Measurements from ENCODE around the gene MRPL43. TPM values are rescaled to one million over a fixed set of nuclear protein-coding genes. Genes with fewer than 3 reads are reported as not detected.

MRPL43 gene
- total RNA-seq, 6 experiments from 2014 or later: 101 to 120 (median 115) TPM

DNA sequence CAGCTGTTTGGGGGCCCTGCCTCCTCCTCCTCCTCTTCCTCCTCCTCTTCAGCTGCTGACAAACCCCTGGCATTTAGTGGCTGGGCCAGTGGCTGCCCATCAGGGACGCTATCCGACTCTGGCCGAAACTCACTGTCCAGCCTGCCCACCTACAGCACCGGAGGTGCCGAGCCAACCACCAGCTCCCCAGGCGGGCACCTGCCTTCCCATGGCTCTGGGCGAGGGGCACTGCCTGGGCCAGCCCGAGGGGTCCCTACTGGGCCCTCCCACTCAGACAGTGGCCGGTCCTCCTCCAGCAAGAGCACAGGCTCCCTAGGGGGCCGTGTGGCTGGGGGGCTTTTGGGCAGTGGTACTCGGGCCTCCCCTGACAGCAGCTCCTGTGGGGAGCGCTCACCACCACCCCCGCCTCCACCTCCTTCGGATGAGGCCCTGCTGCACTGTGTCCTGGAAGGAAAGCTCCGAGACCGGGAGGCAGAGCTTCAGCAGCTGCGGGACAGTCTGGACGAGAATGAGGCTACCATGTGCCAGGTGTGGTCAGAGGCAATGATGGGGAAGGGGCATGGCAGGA, 16.4 kb upstream of the MRPL43 start:
- Mint-ChIP-seq H3K27ac (no peak overlapping the region), H3K4me1 (ENCODE audit: low read depth) (peaks cover 21% of the 10 kb centered on the region), H3K9me3 (no peaks in the 10 kb centered on the region), H3K27me3 (ENCODE audit: insufficient read depth) (no peaks in the 10 kb centered on the region; the same call in none of the 2 replicates), H3K36me3 (ENCODE audit: low read depth) (peaks cover 6% of the 10 kb centered on the region; the same call in 1 of the 2 replicates), H3K4me3 (no peak overlapping the region)
- DNase-seq: no peak
- TF ChIP-seq, protein P1, sequence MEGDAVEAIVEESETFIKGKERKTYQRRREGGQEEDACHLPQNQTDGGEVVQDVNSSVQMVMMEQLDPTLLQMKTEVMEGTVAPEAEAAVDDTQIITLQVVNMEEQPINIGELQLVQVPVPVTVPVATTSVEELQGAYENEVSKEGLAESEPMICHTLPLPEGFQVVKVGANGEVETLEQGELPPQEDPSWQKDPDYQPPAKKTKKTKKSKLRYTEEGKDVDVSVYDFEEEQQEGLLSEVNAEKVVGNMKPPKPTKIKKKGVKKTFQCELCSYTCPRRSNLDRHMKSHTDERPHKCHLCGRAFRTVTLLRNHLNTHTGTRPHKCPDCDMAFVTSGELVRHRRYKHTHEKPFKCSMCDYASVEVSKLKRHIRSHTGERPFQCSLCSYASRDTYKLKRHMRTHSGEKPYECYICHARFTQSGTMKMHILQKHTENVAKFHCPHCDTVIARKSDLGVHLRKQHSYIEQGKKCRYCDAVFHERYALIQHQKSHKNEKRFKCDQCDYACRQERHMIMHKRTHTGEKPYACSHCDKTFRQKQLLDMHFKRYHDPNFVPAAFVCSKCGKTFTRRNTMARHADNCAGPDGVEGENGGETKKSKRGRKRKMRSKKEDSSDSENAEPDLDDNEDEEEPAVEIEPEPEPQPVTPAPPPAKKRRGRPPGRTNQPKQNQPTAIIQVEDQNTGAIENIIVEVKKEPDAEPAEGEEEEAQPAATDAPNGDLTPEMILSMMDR (IDR thresholded peaks at IDR 0.05): no peak

DNA sequence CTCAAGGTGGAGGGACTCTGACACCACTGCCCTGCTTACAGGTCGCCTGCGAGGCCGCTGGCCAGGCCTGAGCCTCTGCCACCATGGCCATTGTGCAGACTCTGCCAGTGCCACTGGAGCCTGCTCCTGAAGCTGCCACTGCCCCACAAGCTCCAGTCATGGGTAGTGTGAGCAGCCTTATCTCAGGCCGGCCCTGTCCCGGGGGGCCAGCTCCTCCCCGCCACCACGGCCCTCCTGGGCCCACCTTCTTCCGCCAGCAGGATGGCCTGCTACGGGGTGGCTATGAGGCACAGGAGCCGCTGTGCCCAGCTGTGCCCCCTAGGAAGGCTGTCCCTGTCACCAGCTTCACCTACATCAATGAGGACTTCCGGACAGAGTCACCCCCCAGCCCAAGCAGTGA, 15.2 kb upstream of the MRPL43 start:
- Mint-ChIP-seq H3K4me1 (ENCODE audit: low read depth) (peaks cover 20% of the 10 kb centered on the region), H3K36me3 (ENCODE audit: low read depth) (peaks cover 6% of the 10 kb centered on the region; the same call in 1 of the 2 replicates), H3K4me3 (no peak overlapping the region), H3K27me3 (ENCODE audit: insufficient read depth) (no peaks in the 10 kb centered on the region; the same call in none of the 2 replicates), H3K27ac (peak overlapping the region; percentile 95), H3K9me3 (no peaks in the 10 kb centered on the region)
- TF ChIP-seq, protein P1 (IDR thresholded peaks at IDR 0.05): no peak
- DNase-seq: no peak

DNA sequence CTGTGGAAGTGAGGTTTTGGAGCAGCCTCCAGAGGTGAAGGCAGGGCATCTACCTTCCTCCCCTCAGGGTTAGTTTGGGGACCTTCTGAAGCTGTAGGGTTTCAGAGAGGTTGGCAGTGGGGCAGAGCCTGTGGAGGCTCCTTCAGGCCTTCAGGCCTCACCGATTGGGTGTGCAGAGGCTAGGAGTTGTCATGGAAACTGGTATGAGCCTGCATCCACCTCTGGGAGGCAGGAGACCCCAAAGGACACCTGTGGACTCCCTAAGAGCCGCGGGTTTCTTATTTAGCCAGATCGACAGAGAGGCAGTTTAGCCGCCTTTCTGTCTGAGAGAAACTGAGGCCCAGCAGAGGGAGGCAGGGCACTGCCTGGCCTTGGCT, 14.3 kb upstream of the MRPL43 start:
- DNase-seq: no peak
- no peaks in the 10 kb centered on the region; the same call in none of the 2 replicates for H3K27me3 Mint-ChIP-seq (ENCODE audit: insufficient read depth)
- H3K36me3 Mint-ChIP-seq (ENCODE audit: low read depth): peaks cover 6% of the 10 kb centered on the region; the same call in 1 of the 2 replicates
- H3K9me3 Mint-ChIP-seq: no peaks in the 10 kb centered on the region
- H3K4me1 Mint-ChIP-seq (ENCODE audit: low read depth): peaks cover 20% of the 10 kb centered on the region
- peak overlapping the region; percentile 89 for H3K4me3 Mint-ChIP-seq
- TF ChIP-seq, protein P1 (IDR thresholded peaks at IDR 0.05): no peak
- peak overlapping the region; percentile 95 for H3K27ac Mint-ChIP-seq

DNA sequence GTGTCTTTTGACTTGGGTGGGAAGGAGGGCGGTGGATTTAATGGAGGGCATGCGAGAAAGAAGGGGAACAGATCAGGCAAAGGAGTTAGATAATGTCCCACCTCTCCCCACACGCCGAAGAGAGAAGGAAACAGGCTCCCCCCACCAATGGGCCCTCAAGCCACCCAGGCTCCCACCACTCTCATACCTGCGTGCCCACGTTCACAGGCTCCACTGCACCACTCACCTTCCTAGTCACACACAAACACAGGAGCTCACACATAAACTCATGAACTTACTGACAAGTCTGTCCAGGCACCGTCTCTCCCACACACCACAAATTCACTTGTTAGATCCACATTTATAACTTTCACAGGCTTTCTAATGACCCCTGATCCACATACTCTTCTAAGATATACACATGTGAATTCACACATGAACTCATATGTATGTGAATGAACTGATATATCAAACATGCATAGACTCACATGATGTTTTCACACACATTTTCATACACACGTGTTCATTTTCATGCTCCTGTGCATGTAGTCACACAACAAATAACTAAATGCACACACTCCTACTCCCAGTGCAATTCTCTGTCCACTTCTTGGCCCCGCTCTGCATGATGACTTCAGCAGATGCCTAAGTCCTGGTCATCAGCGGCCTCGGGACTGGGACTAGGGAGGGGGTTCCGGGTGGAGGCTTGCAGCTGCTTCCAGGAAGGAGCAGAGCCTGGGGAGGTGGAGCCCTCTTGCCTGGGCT, 13.8 kb upstream of the MRPL43 start:
- no peaks in the 10 kb centered on the region for H3K9me3 Mint-ChIP-seq
- peaks cover 6% of the 10 kb centered on the region; the same call in 1 of the 2 replicates for H3K36me3 Mint-ChIP-seq (ENCODE audit: low read depth)
- peak; percentile 91 for DNase-seq

DNA sequence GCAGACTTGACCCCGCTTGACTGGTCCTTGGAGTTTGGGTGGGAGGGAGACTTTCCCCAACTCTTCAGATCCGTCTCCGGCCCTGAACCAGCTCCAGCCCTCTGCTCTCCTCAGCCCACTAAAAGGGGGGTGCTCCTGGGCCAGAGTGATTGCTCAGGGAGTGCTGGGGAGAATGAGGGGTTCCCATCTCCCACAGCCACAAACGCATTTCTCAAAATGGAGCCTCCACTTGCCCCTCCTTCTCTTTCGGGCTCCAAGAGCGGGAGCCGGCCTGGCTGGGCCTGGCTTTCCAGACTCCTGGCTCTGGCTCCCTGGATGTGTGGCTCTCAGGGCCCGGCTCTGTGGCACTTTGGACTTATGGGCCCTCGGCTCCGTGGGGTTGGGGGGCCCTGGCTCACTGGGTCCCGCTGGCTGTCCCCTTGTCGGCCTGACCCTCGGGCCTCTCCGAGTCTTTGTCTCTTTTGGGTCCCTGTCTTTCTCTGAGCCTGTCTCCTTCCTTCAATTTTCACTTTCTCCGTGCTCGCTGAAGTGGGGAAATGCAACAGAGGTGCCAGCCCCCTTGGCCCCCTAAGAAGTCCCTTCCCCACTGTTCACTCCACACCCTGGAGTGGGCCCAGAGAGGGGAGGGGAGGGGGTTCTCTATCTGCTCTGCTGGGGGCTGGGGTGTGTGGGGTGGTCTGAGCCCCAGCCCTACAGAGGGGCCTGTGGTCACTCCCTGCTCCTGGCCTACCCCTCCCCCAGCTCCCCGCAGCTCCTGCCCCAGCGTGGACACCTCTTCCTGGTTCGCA, 13.0 kb upstream of the MRPL43 start:
- no peaks in the 10 kb centered on the region; the same call in none of the 2 replicates for H3K27me3 Mint-ChIP-seq (ENCODE audit: insufficient read depth)
- peak overlapping the region; percentile 95 for H3K27ac Mint-ChIP-seq
- TF ChIP-seq, protein P1 (IDR thresholded peaks at IDR 0.05): no peak
- peaks cover 27% of the 10 kb centered on the region for H3K4me1 Mint-ChIP-seq (ENCODE audit: low read depth)
- peaks cover 6% of the 10 kb centered on the region; the same call in 1 of the 2 replicates for H3K36me3 Mint-ChIP-seq (ENCODE audit: low read depth)
- no peaks in the 10 kb centered on the region for H3K9me3 Mint-ChIP-seq
- DNase-seq: peak; percentile 28
- peak overlapping the region; percentile 89 for H3K4me3 Mint-ChIP-seq

More for the DNA sequence above, 13.8 kb upstream of the MRPL43 start:
- Mint-ChIP-seq H3K4me3 (peak overlapping the region; percentile 89), H3K27ac (peak overlapping the region; percentile 95), H3K4me1 (ENCODE audit: low read depth) (peaks cover 26% of the 10 kb centered on the region), H3K27me3 (ENCODE audit: insufficient read depth) (no peaks in the 10 kb centered on the region; the same call in none of the 2 replicates)
- TF ChIP-seq, protein P1 (IDR thresholded peaks at IDR 0.05): no peak

Measured in HFFc6 (cell line).